ENCODE measurements around the gene PHACTR4.
"Not testable (repeated sequence)": the region's sequence is repeated elsewhere in the genome, so short reads cannot be mapped to it uniquely, and the experiment has no call there.

The PHACTR4 gene

DNA sequence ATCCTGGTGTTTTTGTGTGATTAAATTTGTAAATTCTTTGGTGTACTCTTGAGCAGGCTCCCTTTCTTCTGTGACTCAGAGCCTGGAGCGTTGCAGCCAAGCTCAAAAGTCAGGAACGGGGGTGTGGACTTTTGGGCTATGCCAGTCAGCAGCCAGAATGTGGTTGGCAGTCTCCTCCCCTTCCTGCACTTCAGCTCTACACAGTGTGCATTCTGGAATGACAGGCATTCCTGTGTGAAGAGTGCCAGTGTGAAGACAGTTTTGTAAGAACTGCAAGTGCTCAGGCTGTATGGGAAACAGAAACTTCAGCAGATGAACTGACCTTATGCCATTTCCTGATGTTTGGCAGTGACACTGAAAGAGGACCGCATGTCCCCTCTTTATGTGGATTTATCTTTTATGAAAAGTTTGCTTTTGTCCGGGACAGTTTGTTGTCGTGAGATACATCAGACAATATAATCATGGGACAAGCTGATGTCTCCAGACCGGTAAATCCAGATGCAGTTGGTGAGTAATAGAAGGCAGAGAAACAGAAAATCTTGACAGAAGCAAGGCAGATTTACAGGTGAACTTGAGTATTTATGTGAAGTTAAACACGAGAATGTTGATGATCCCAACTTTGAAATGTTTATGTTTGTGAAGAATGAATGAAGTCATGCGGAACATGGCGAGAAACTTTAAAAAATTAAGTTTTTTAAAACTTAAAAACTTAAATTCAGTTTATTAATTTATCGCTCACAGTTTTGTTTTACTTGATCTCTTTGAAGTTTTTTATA is 68.6 kb downstream of the PHACTR4 start:
- FAIRE-seq: no peak

- no peak for FAIRE-seq
Observed at GRCh38 chr1:28439320-28439719, 69.8 kb downstream of the PHACTR4 start.

DNA sequence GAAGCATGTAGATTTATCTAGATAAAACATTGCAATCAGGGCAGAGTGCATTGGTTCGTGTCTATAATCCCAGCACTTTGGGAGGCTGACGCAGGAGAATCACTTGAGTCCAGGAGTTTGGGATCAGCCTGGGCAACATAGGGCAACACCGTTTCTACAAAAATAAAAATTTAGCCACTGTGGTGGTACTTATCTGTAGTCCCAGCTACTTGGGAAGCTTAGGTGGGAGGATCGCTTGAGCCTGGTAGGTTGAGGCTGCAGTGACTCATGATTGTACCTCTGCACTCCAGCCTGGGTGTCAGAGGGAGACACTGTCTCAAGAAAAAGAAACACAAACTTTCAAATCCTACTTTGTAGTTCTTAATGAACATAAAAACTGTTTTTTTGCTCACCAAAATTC is 72.1 kb downstream of the PHACTR4 start:
- no peak for FAIRE-seq

GRCh38 chr1:28443550-28443949 is 74.0 kb downstream of the PHACTR4 start:
- no peak for FAIRE-seq

- FAIRE-seq: no peak
Observed at GRCh38 chr1:28447679-28448078, 78.1 kb downstream of the PHACTR4 start.

GRCh38 chr1:28448094-28448611 is 78.6 kb downstream of the PHACTR4 start:
- FAIRE-seq: not testable (repeated sequence)

DNA sequence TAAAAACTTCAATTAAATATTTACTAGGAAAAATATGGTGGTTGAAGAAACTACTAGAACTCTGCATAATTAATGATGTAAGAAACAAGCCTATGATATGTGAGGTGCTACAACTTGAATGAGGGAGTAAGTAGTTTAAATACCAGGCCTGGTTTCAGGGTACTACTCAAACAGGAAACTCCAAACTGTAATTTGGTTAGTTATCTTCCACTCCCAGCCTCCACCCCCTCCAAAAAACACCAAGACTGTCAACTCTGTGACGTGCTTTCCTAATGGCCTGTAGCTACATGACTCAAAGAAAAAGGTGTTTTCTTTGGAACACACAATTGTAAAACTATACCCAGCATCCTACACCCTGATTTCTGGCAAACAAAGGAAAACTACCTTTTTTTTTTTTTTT is 80.4 kb downstream of the PHACTR4 start:
- FAIRE-seq: no peak

DNA sequence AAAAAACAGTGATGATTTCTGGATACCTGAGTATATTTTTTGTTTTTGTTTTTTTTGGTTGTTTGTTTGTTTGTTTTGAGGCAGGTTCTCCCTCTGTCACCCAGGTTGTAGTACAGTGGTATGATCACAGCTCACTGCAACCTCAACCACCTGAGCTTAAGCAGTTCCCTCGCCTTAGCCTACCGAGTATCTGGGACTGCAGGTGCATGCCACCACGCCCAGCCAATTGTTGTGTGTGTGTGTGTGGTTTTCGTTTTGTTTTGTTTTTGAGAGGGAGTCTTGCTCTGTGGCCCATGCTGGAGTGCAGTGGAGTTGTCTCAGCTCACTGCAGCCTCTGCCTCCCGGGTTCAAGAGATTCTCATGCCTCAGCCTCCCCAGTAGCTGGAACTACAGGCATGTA is 81.0 kb downstream of the PHACTR4 start:
- FAIRE-seq: no peak

DNA sequence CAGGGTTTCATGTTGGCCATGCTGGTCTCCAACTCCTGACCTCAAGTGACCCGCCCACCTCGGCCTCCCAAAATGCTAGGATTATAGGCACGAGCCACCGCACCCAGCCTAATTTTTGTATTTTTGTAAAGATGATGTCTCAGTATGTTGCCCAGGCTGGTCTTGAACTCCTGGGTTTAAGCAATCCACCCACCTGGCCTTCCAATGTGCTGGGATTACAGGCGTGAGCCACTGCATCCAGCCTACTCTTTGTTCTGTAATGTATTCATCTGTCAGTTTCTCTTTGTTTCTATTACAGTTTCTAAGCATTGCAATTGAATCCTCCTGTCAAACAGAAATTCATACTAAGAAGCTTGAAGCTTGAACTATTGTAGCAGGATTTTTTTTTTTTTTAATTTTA is 81.5 kb downstream of the PHACTR4 start:
- no peak for FAIRE-seq

GRCh38 chr1:28456078-28456477 is 86.5 kb downstream of the PHACTR4 start:
- no peak for FAIRE-seq

- no peak for FAIRE-seq
Observed at GRCh38 chr1:28457678-28458077, 88.1 kb downstream of the PHACTR4 start.

- FAIRE-seq: no peak
Observed at GRCh38 chr1:28458237-28459228, 89.0 kb downstream of the PHACTR4 start.

DNA sequence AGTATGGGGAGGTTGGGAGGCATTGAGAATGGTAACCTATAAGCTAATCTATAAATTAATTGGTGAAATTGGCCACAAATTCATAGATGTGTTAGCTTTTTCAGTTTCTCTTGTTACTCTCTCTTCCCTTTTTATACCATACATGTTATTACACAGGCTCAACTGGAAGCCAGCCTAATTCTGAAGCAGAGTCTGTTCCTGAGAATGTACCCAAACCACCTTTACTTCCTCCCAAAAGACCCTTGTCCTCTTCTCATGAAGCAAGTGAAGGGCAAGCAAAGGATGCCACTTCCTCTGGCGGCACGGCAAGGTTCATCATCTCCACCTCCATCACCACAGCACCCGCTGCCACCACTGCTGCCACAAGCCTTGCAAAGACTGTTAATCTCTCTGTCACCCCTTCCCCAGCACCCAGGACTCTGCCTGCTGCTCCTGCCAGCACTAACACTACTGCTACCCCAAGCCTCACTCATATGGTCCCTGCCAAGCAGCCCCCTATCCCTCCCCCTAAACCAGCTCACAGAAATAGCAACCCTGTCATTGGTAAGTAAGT is 96.8 kb downstream of the PHACTR4 start:
- no peak for FAIRE-seq

DNA sequence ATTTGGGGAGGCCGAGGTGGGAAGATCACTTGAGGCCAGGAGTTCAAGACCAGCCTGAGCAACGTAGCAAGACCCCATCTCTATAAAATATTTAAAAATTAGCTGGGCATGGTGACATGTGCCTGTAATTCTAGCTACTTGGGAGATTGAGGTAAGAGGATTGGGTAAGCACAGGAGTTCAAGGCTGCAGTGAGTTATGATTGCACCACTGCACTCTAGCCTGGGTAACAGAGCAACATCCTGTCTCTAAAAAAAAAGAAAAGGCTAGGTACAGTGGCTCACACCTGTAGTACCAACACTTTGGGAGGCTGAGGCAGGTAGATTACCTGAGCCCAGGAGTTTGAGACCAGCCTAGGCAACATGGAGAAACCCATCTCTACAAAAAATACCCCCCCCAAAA is 100.6 kb downstream of the PHACTR4 start:
- FAIRE-seq: no peak

DNA sequence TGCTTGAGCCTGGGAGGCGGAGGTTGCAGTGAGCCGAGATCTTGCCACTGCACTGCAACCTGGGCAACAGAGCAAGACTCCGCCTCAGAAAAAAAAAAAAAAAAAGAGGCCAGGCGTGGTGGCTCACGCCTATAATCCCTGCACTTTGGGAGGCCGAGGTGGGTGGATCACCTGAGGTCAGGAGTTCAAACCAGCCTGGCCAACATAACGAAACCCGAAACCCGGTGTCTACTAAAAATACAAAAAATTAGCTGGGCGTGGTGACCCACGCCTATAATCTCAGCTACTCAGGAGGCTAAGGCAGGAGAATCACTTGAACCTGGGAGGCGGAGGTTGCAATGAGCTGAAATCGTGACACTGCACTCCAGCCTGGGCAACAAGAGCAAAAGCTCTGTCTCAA is 110.0 kb downstream of the PHACTR4 start:
- not testable (repeated sequence) for FAIRE-seq

GRCh38 chr1:28480308-28480707 is 110.8 kb downstream of the PHACTR4 start:
- FAIRE-seq: no peak

GRCh38 chr1:28482138-28482537 is 112.6 kb downstream of the PHACTR4 start:
- no peak for FAIRE-seq

- FAIRE-seq: no peak
Observed at GRCh38 chr1:28482702-28483101, 113.2 kb downstream of the PHACTR4 start.

GRCh38 chr1:28494737-28495136 is 125.2 kb downstream of the PHACTR4 start:
- no peak for FAIRE-seq

- FAIRE-seq: no peak
Observed at GRCh38 chr1:28499553-28499952, 130.0 kb downstream of the PHACTR4 start.

GRCh38 chr1:28501925-28502324 is 132.4 kb downstream of the PHACTR4 start:
- no peak for FAIRE-seq

GRCh38 chr1:28503117-28503516 is 133.6 kb downstream of the PHACTR4 start:
- FAIRE-seq: no peak
